ENCODE measurements around the gene GPC6. TPM values are rescaled to one million over a fixed set of nuclear protein-coding genes. Genes with fewer than 3 reads are reported as not detected.

Gene GPC6
- total RNA-seq, 1 donor from 2014 or later, result 13.8 TPM

DNA sequence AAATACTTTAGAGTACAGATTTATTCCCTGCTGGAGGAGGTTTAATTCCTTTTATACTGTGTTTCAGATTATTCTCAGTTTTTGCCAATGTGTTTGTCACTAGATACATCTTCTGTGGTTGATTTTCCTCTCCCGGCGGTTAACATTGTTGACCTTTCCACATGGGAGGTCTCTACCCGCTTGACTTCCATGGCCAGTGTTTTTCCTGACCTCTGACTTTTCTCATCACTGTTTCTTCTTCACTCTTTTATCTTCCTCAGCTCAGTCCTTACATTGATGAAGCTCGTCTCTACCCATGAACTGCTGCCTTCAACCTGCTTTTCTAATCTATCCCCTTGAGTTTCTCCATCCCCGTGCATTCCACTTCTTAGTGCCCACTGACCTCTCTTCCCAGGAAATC is 517.4 kb downstream of the GPC6 start:
- TF ChIP-seq, protein P1, sequence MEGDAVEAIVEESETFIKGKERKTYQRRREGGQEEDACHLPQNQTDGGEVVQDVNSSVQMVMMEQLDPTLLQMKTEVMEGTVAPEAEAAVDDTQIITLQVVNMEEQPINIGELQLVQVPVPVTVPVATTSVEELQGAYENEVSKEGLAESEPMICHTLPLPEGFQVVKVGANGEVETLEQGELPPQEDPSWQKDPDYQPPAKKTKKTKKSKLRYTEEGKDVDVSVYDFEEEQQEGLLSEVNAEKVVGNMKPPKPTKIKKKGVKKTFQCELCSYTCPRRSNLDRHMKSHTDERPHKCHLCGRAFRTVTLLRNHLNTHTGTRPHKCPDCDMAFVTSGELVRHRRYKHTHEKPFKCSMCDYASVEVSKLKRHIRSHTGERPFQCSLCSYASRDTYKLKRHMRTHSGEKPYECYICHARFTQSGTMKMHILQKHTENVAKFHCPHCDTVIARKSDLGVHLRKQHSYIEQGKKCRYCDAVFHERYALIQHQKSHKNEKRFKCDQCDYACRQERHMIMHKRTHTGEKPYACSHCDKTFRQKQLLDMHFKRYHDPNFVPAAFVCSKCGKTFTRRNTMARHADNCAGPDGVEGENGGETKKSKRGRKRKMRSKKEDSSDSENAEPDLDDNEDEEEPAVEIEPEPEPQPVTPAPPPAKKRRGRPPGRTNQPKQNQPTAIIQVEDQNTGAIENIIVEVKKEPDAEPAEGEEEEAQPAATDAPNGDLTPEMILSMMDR (IDR thresholded peaks at IDR 0.05), result no peak
- TF ChIP-seq POLR2AphosphoS5 (IDR thresholded peaks at IDR 0.05; ENCODE audit: insufficient read depth in 1 of 2, low read depth in 1 of 2), result no peak
- TF ChIP-seq POLR2A (IDR thresholded peaks at IDR 0.05), result no peak
- H3K27me3 ChIP-seq, result no peaks in the 10 kb centered on the region
- H3K4me1 ChIP-seq, result no peaks in the 10 kb centered on the region
- H3K4me3 ChIP-seq, result no peak overlapping the region
- no peaks in the 10 kb centered on the region for H3K9me3 ChIP-seq
- H3K27ac ChIP-seq, result no peak overlapping the region
- H3K36me3 ChIP-seq, result no peaks in the 10 kb centered on the region
- intact Hi-C loops (cut with DNase I), result no loop called here
- no peak for DNase-seq (ENCODE audit: extremely low spot score in 2 of 2)

DNA sequence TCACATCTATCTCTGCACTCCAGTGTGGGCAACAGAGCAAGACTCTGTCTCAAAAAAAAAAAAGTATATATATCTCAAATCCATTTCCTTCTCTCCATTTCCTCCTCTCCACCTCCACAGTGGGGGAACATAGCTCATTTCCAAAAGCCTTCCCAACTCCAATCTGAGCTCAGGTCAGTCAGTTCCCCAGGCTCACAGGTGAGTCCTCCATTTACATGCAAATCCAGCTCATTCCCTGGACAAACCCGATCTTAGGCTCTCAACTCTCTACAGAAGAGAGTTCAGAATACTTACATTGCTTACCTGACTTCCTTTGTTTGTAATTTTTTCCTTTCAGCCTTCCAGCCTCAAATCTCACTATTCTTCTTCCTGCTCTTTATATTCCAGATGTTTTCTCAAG is 518.3 kb downstream of the GPC6 start:
- Histone ChIP-seq H3K4me3 (no peak overlapping the region), H3K27me3 (no peaks in the 10 kb centered on the region), H3K9me3 (no peaks in the 10 kb centered on the region), H3K36me3 (no peaks in the 10 kb centered on the region), H3K4me1 (no peaks in the 10 kb centered on the region), H3K27ac (no peak overlapping the region)
- intact Hi-C loops (cut with DNase I), result no loop called here
- no peak for TF ChIP-seq POLR2A (IDR thresholded peaks at IDR 0.05)
- TF ChIP-seq POLR2AphosphoS5 (IDR thresholded peaks at IDR 0.05; ENCODE audit: insufficient read depth in 1 of 2, low read depth in 1 of 2), result no peak
- TF ChIP-seq, protein P1 (IDR thresholded peaks at IDR 0.05), result no peak
- no peak for DNase-seq (ENCODE audit: extremely low spot score in 2 of 2)

DNA sequence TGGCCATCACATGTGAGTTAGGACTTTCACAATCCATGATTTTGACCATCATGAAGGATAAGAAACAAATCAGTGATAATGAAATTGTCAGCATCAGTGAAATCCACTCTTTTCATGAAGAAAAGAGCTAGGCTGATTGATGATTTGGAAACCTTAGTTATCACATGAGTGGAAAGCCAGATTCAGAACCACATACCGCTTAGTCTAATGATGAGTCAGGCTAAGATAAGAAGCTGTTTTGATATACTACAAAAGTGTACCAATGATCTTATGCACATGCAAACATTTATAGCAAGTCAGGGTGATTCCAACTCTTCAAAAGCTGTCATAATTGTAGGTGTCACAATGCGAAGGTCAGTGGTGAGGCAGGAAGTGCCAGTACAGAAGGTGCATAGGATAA is 519.3 kb downstream of the GPC6 start:
- TF ChIP-seq POLR2A (IDR thresholded peaks at IDR 0.05), result no peak
- no peak for TF ChIP-seq POLR2AphosphoS5 (IDR thresholded peaks at IDR 0.05; ENCODE audit: insufficient read depth in 1 of 2, low read depth in 1 of 2)
- TF ChIP-seq, protein P1 (IDR thresholded peaks at IDR 0.05), result no peak
- no peak overlapping the region for H3K4me3 ChIP-seq
- no peaks in the 10 kb centered on the region for H3K4me1 ChIP-seq
- H3K27ac ChIP-seq, result no peak overlapping the region
- DNase-seq (ENCODE audit: extremely low spot score in 2 of 2), result no peak
- no peaks in the 10 kb centered on the region for H3K27me3 ChIP-seq
- H3K9me3 ChIP-seq, result no peaks in the 10 kb centered on the region
- no peaks in the 10 kb centered on the region for H3K36me3 ChIP-seq
- intact Hi-C loops (cut with DNase I), result no loop called here

DNA sequence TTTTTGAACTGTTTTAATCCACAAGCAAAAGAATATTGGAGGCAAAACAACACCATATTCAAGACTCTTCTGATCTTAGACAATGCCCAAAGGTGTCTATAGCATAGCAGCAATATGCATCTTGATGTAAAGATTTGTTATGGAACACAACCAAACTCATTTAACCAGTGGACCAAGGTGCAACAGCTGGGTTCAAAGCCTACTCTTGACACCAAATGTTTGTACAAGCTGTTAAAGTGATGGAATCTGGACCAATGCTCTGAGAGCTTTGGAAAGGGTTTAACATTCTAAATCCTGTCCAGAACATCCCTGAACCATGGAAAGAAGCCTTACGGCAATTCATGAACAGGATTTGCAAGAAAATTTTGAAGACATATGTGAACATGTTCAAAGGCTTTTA is 520.0 kb downstream of the GPC6 start:
- DNase-seq (ENCODE audit: extremely low spot score in 2 of 2), result no peak
- no peaks in the 10 kb centered on the region for H3K4me1 ChIP-seq
- H3K27me3 ChIP-seq, result no peaks in the 10 kb centered on the region
- no peak overlapping the region for H3K4me3 ChIP-seq
- H3K36me3 ChIP-seq, result no peaks in the 10 kb centered on the region
- no peak overlapping the region for H3K27ac ChIP-seq
- H3K9me3 ChIP-seq, result no peaks in the 10 kb centered on the region
- intact Hi-C loops (cut with DNase I), result no loop called here
- TF ChIP-seq POLR2AphosphoS5 (IDR thresholded peaks at IDR 0.05; ENCODE audit: insufficient read depth in 1 of 2, low read depth in 1 of 2), result no peak

DNA sequence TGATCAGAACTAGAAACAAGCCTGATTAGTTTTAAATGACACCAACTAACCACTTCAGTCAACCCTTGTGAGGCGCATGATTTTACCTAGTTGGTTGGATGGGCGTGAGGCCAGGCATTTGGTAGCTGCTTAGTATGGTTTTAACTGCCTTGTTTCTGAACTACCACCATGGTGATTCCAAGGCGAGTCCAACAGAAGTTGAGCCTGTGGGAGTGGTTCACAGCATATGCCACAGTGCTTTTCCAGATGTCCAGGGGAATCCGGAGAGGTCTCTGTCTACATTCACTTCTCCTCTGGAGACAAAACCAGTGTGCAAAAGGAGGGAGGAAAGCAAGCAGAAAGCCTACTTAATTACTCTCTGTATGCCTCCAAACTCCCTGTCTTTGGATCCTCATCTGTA is 524.1 kb downstream of the GPC6 start:
- no peak for DNase-seq (ENCODE audit: extremely low spot score in 2 of 2)
- no peaks in the 10 kb centered on the region for H3K36me3 ChIP-seq
- H3K4me1 ChIP-seq, result no peaks in the 10 kb centered on the region
- no peak overlapping the region for H3K4me3 ChIP-seq
- no peak overlapping the region for H3K27ac ChIP-seq
- no peaks in the 10 kb centered on the region for H3K27me3 ChIP-seq
- TF ChIP-seq POLR2AphosphoS5 (IDR thresholded peaks at IDR 0.05; ENCODE audit: insufficient read depth in 1 of 2, low read depth in 1 of 2), result no peak
- TF ChIP-seq, protein P1 (IDR thresholded peaks at IDR 0.05), result no peak
- no peak for TF ChIP-seq POLR2A (IDR thresholded peaks at IDR 0.05)
- intact Hi-C loops (cut with DNase I), result no loop called here
- H3K9me3 ChIP-seq, result no peaks in the 10 kb centered on the region

DNA sequence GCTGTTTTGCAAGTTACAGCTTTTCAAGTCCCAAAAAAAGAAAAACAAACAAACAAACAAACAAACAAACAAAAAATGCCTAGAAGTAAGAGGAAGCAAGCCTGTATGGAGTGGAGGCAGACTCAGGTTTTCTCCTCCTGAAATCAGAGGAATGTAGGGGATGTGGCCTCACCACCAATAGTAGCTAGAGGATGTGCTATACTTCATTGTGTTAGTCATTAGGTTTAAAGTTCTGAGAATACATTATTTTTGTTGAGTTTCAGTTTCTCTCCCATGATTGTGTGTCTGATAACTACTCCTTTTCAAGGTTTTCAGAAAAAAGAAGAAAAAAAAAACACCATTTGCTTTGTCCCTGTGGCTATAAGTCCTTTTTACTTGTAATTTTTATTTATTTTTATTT is 524.5 kb downstream of the GPC6 start:
- intact Hi-C loops (cut with DNase I), result no loop called here
- Histone ChIP-seq H3K4me3 (no peak overlapping the region), H3K4me1 (no peaks in the 10 kb centered on the region), H3K36me3 (no peaks in the 10 kb centered on the region), H3K27me3 (no peaks in the 10 kb centered on the region), H3K27ac (no peak overlapping the region), H3K9me3 (no peaks in the 10 kb centered on the region)
- no peak for DNase-seq (ENCODE audit: extremely low spot score in 2 of 2)
- no peak for TF ChIP-seq POLR2AphosphoS5 (IDR thresholded peaks at IDR 0.05; ENCODE audit: insufficient read depth in 1 of 2, low read depth in 1 of 2)
- no peak for TF ChIP-seq POLR2A (IDR thresholded peaks at IDR 0.05)
- TF ChIP-seq, protein P1 (IDR thresholded peaks at IDR 0.05), result no peak

Data from vagina (tissue), 2 donors.